Esophagus squamous epithelium (tissue), 4 donors: ENCODE data around the gene IQSEC1.

ENCODE experiments used
- POLR2A ChIP-seq, 4 donors: fragments of 450-650 bp; IDR thresholded peaks; one replicate each; pipeline ENCODE4 v1.6.1; 2017; ENCODE audit warnings: antibody characterized with exemption in 4 of 4, mild to moderate bottlenecking in 4 of 4, moderate library complexity in 3 of 4
- TF ChIP-seq, protein P1 (sequence below), 6 experiments: fragments of 450-650 bp in 4 of 6; fragments of 200-600 bp in 2 of 6; sonication (generic) in 2 of 6; IDR thresholded peaks; one replicate each; pipeline ENCODE4 v1.5.1; 2016 to 2019; ENCODE audit warnings: antibody characterized with exemption in 6 of 6, mild to moderate bottlenecking in 4 of 6, moderate library complexity in 4 of 6

GRCh38 chr3:12986521-12986920 is 86.7 kb downstream of the IQSEC1 start:
- TF ChIP-seq POLR2A (IDR thresholded peaks at IDR 0.05), result no peak
- TF ChIP-seq, protein P1, sequence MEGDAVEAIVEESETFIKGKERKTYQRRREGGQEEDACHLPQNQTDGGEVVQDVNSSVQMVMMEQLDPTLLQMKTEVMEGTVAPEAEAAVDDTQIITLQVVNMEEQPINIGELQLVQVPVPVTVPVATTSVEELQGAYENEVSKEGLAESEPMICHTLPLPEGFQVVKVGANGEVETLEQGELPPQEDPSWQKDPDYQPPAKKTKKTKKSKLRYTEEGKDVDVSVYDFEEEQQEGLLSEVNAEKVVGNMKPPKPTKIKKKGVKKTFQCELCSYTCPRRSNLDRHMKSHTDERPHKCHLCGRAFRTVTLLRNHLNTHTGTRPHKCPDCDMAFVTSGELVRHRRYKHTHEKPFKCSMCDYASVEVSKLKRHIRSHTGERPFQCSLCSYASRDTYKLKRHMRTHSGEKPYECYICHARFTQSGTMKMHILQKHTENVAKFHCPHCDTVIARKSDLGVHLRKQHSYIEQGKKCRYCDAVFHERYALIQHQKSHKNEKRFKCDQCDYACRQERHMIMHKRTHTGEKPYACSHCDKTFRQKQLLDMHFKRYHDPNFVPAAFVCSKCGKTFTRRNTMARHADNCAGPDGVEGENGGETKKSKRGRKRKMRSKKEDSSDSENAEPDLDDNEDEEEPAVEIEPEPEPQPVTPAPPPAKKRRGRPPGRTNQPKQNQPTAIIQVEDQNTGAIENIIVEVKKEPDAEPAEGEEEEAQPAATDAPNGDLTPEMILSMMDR (IDR thresholded peaks at IDR 0.05), result no peak
